GM18511 (cell line): Measurements from ENCODE around the gene PRRC1.

Experiments used
- ATAC-seq: cut with Tn5 transposase; IDR thresholded peaks from one replicate; pipeline ENCODE4 v1.9.1; 2021; ENCODE audit warnings: mild to moderate bottlenecking, moderate library complexity; ENCODE audit not compliant: unreplicated experiment

PRRC1 gene

GRCh38 chr5:127574852-127575679 lies 57.6 kb downstream of the PRRC1 start:
- ATAC-seq: no peak

GRCh38 chr5:127577458-127577857 lies 60.0 kb downstream of the PRRC1 start:
- ATAC-seq: no peak

- ATAC-seq: peak; percentile 45
Observed at GRCh38 chr5:127580731-127581130, 63.3 kb downstream of the PRRC1 start.

GRCh38 chr5:127581450-127581849 lies 64.0 kb downstream of the PRRC1 start:
- ATAC-seq: no peak

- no peak for ATAC-seq
Observed at GRCh38 chr5:127582773-127583370, 65.4 kb downstream of the PRRC1 start.

- no peak for ATAC-seq
Observed at GRCh38 chr5:127583866-127584265, 66.4 kb downstream of the PRRC1 start.

- ATAC-seq: peak; percentile 29
Observed at GRCh38 chr5:127585661-127586060, 68.2 kb downstream of the PRRC1 start.

GRCh38 chr5:127586066-127586770 lies 68.8 kb downstream of the PRRC1 start:
- peak; percentile 78 for ATAC-seq

- peak; percentile 47 for ATAC-seq
Observed at GRCh38 chr5:127586811-127587210, 69.4 kb downstream of the PRRC1 start.

- ATAC-seq: no peak
Observed at GRCh38 chr5:127587246-127587917, 69.9 kb downstream of the PRRC1 start.

- ATAC-seq: no peak
Observed at GRCh38 chr5:127588368-127588767, 70.9 kb downstream of the PRRC1 start.

GRCh38 chr5:127589309-127590030 lies 72.0 kb downstream of the PRRC1 start:
- no peak for ATAC-seq

GRCh38 chr5:127590156-127590722 lies 72.8 kb downstream of the PRRC1 start:
- ATAC-seq: peak; percentile 42

GRCh38 chr5:127595484-127596368 lies 78.3 kb downstream of the PRRC1 start:
- no peak for ATAC-seq

- ATAC-seq: no peak
Observed at GRCh38 chr5:127596501-127596900, 79.1 kb downstream of the PRRC1 start.

GRCh38 chr5:127599320-127599719 lies 81.9 kb downstream of the PRRC1 start:
- no peak for ATAC-seq

- no peak for ATAC-seq
Observed at GRCh38 chr5:127599847-127600246, 82.4 kb downstream of the PRRC1 start.

GRCh38 chr5:127601111-127601510 lies 83.7 kb downstream of the PRRC1 start:
- no peak for ATAC-seq

- no peak for ATAC-seq
Observed at GRCh38 chr5:127601601-127602000, 84.2 kb downstream of the PRRC1 start.
